ENCODE measurements around the gene ZNF98. TPM values are rescaled to one million over a fixed set of nuclear protein-coding genes. Genes with fewer than 3 reads are reported as not detected.

Gene ZNF98
- polyA plus RNA-seq, 1 donor from 2014 or later: not detected

- H3K9me2 ChIP-seq (ENCODE audit: insufficient read depth, low read length): no peaks in the 10 kb centered on the region
- no peak overlapping the region for H2AFZ ChIP-seq (ENCODE audit: low read depth, low read length)
- no peak overlapping the region for H3K9ac ChIP-seq (ENCODE audit: low read length)
- H3K27me3 ChIP-seq (ENCODE audit: insufficient read depth, low read depth, low read length): no peaks in the 10 kb centered on the region
- H3K9me3 ChIP-seq (ENCODE audit: low read length): peaks cover 8% of the 10 kb centered on the region
- H3K36me3 ChIP-seq (ENCODE audit: insufficient read depth, low read length): no peaks in the 10 kb centered on the region
- H3K4me2 ChIP-seq (ENCODE audit: low read length): no peak overlapping the region
- H3K4me3 ChIP-seq (ENCODE audit: low read length): no peak overlapping the region
- H4K20me1 ChIP-seq (ENCODE audit: insufficient read depth): no peaks in the 10 kb centered on the region
- H3K79me2 ChIP-seq (replicated peaks; ENCODE audit: insufficient read depth, low read length): no peaks in the 10 kb centered on the region
- H3K27ac ChIP-seq (ENCODE audit: low read length): no peak overlapping the region
- no peaks in the 10 kb centered on the region for H3F3A ChIP-seq (ENCODE audit: insufficient read depth, low read length, poor library complexity, severe bottlenecking)
- TF ChIP-seq TAF1 (IDR thresholded peaks at IDR 0.05; ENCODE audit: low read depth) (no peak), CTCF (IDR thresholded peaks at IDR 0.05; ENCODE audit: poor library complexity, severe bottlenecking) (no peak), MXI1 (conservative IDR thresholded peaks at IDR 0.05; ENCODE audit: poor library complexity, severe bottlenecking) (no peak), EZH2 (IDR thresholded peaks at IDR 0.05; ENCODE audit: borderline replicate concordance, insufficient read depth, low read length, poor library complexity, severe bottlenecking) (no peak), POLR2AphosphoS5 (IDR thresholded peaks at IDR 0.05) (no peak), RAD21 (conservative IDR thresholded peaks at IDR 0.05) (no peak), REST (IDR thresholded peaks at IDR 0.05; ENCODE audit: borderline replicate concordance) (no peak), SMC3 (conservative IDR thresholded peaks at IDR 0.05; ENCODE audit: poor library complexity) (no peak), EP300 (conservative IDR thresholded peaks at IDR 0.05; ENCODE audit: poor library complexity, severe bottlenecking) (no peak)
Measured at GRCh38 chr19:22421797-22422196, 349 bp downstream of the ZNF98 start.

- Histone ChIP-seq H3K4me3 (ENCODE audit: low read length) (no peak overlapping the region), H3K9me3 (ENCODE audit: low read length) (peaks cover 3% of the 10 kb centered on the region), H3K4me2 (ENCODE audit: low read length) (no peak overlapping the region), H3K36me3 (ENCODE audit: insufficient read depth, low read length) (no peaks in the 10 kb centered on the region), H2AFZ (ENCODE audit: low read depth, low read length) (no peak overlapping the region), H3K9me2 (ENCODE audit: insufficient read depth, low read length) (no peaks in the 10 kb centered on the region), H3K27ac (ENCODE audit: low read length) (no peak overlapping the region), H3K9ac (ENCODE audit: low read length) (no peak overlapping the region), H3K79me2 (replicated peaks; ENCODE audit: insufficient read depth, low read length) (no peaks in the 10 kb centered on the region), H4K20me1 (ENCODE audit: insufficient read depth) (no peaks in the 10 kb centered on the region), H3K27me3 (ENCODE audit: insufficient read depth, low read depth, low read length) (no peaks in the 10 kb centered on the region), H3F3A (ENCODE audit: insufficient read depth, low read length, poor library complexity, severe bottlenecking) (no peaks in the 10 kb centered on the region)
- TF ChIP-seq TAF1 (IDR thresholded peaks at IDR 0.05; ENCODE audit: low read depth) (no peak), MXI1 (conservative IDR thresholded peaks at IDR 0.05; ENCODE audit: poor library complexity, severe bottlenecking) (no peak), REST (IDR thresholded peaks at IDR 0.05; ENCODE audit: borderline replicate concordance) (no peak), SMC3 (conservative IDR thresholded peaks at IDR 0.05; ENCODE audit: poor library complexity) (no peak), RAD21 (conservative IDR thresholded peaks at IDR 0.05) (no peak), EZH2 (IDR thresholded peaks at IDR 0.05; ENCODE audit: borderline replicate concordance, insufficient read depth, low read length, poor library complexity, severe bottlenecking) (no peak), EP300 (conservative IDR thresholded peaks at IDR 0.05; ENCODE audit: poor library complexity, severe bottlenecking) (no peak), POLR2AphosphoS5 (IDR thresholded peaks at IDR 0.05) (no peak), CTCF (IDR thresholded peaks at IDR 0.05; ENCODE audit: poor library complexity, severe bottlenecking) (no peak)
Measured at GRCh38 chr19:22354665-22355064, 67.5 kb downstream of the ZNF98 start.

Measured in neural cell (in vitro differentiated cells).